K562 (cell line): ENCODE data around the gene CARD14. TPM values are rescaled to one million over a fixed set of nuclear protein-coding genes. Genes with fewer than 3 reads are reported as not detected.

ENCODE experiments used
- ATAC-seq: fragments of 200-7000 bp; cut with Tn5 transposase; 3 replicates; pipeline ENCODE4 v1.9.1; 2020; ENCODE audit warnings: moderate library complexity
- BruUV-seq: library from RNA; stranded (reverse); fragments of 400-500 nt; replicated peaks from 2 replicates; lab custom pipeline; 2021; lab: Mats Ljungman, UMichigan
- CTCF ChIA-PET: fragments of 300-600 bp; formaldehyde crosslinking; extraction: SDS; loops from one replicate; lab custom pipeline; 2021; ENCODE audit warnings: low intra/inter-chr PET ratio; lab: Yijun Ruan, JAX
- POLR2A ChIA-PET: fragments of 300-600, 350-650 bp; sonication (Branson Sonifier 250); formaldehyde crosslinking; extraction: SDS; loops from one replicate; lab custom pipeline; 2021; ENCODE audit warnings: antibody characterized with exemption, inconsistent platforms; lab: Yijun Ruan, JAX
- DNase-seq, 4 experiments: peaks; one replicate each; pipeline versions ENCODE4 v3.0.0 to v3.0.0-alpha.2; 2011 to 2018; ENCODE audit warnings: low spot score in 3 of 4, mixed read lengths in 3 of 4; ENCODE audit errors: extremely low read depth in 1 of 4
- FAIRE-seq: peaks from 2 replicates; lab custom pipeline; 2011; peaks lifted over from hg19 to GRCh38; lab: Jason Lieb, UNC
- H2AFZ ChIP-seq: 2 replicates; pipeline ENCODE4 v1.6.0; 2011; ENCODE audit warnings: low read depth, low read length, control low read depth, inconsistent platforms
- H3K27ac ChIP-seq: fragments of 200-600 bp; 3 replicates; pipeline ENCODE4 v1.8.0; 2011; ENCODE audit warnings: low read depth, mild to moderate bottlenecking, control low read depth, inconsistent platforms, low read length, moderate library complexity, mixed read lengths; ENCODE audit errors: extremely low read depth
- H3K27me3 ChIP-seq, 2 experiments: fragments of 300-600 bp in 1 of 2; 2 replicates in 1 of 2; 3 replicates in 1 of 2; pipeline versions ENCODE4 v1.6.0 to v1.8.0; 2011; ENCODE audit warnings: inconsistent platforms in 2 of 2, low read length in 2 of 2, mild to moderate bottlenecking in 1 of 2, mixed read lengths in 1 of 2, moderate library complexity in 1 of 2; ENCODE audit not compliant: control insufficient read depth in 2 of 2, insufficient read depth in 2 of 2
- H3K36me3 ChIP-seq: fragments of 300-600 bp; 3 replicates; pipeline ENCODE4 v1.8.0; 2011; ENCODE audit warnings: mild to moderate bottlenecking, low read length, inconsistent platforms; ENCODE audit not compliant: control insufficient read depth, insufficient read depth
- H3K4me1 ChIP-seq, 2 experiments: fragments of 200-600 bp in 1 of 2; replicated peaks in 1 of 2; 2 replicates in 1 of 2; 3 replicates in 1 of 2; pipeline versions ENCODE4 v1.5.1 to v1.8.0; 2011; ENCODE audit warnings: inconsistent platforms in 2 of 2, low read length in 2 of 2, mild to moderate bottlenecking in 1 of 2, mixed read lengths in 1 of 2, moderate library complexity in 1 of 2; ENCODE audit not compliant: control insufficient read depth in 2 of 2, insufficient read depth in 2 of 2
- H3K4me2 ChIP-seq: 2 replicates; pipeline ENCODE4 v1.6.1; 2011; ENCODE audit warnings: low read length, control low read depth, inconsistent platforms, mixed read lengths; ENCODE audit not compliant: insufficient read depth
- H3K4me3 ChIP-seq: fragments of 200-600 bp; sonication (generic), shearing (Covaris generic); 2 replicates; pipeline ENCODE4 v1.5.1; 2016; ENCODE audit warnings: control low read depth, inconsistent platforms
- H3K79me2 ChIP-seq: fragments of 200-600 bp; 3 replicates; pipeline ENCODE4 v1.8.0; 2011; ENCODE audit warnings: low read length, inconsistent platforms; ENCODE audit not compliant: control insufficient read depth, insufficient read depth
- H3K9ac ChIP-seq, 2 experiments: 2 replicates each; pipeline versions ENCODE4 v1.6.0 to v1.6.1; 2011; ENCODE audit warnings: low read depth in 2 of 2, low read length in 2 of 2, control low read depth in 1 of 2, inconsistent platforms in 1 of 2, mild to moderate bottlenecking in 1 of 2, mixed read lengths in 1 of 2; ENCODE audit not compliant: insufficient read depth in 1 of 2
- H3K9me1 ChIP-seq: one replicate; pipeline ENCODE4 v1.6.0; 2011; ENCODE audit warnings: inconsistent platforms, mild to moderate bottlenecking, low read length, moderate library complexity; ENCODE audit not compliant: control insufficient read depth, insufficient read depth
- H3K9me3 ChIP-seq: replicated peaks from 2 replicates; pipeline ENCODE4 v1.5.1; 2011; ENCODE audit warnings: low read depth, low read length, inconsistent platforms; ENCODE audit not compliant: control insufficient read depth, insufficient read depth
- H4K20me1 ChIP-seq: replicated peaks from 2 replicates; pipeline ENCODE4 v1.6.1; 2011; ENCODE audit warnings: low read length, inconsistent platforms, mixed read lengths; ENCODE audit not compliant: control insufficient read depth, insufficient read depth
- FOXJ3 ChIP-seq: sonication (generic); formaldehyde crosslinking; IDR thresholded peaks from 2 replicates; pipeline ENCODE4 v1.4.0; 2020; ENCODE audit warnings: mild to moderate bottlenecking, missing genetic modification reagents
- LARP7 ChIP-seq: fragments of 450-650 bp; IDR thresholded peaks from 2 replicates; pipeline ENCODE4 v1.6.1; 2016
- NR3C1 ChIP-seq: sonication (generic); formaldehyde crosslinking; IDR thresholded peaks from 2 replicates; pipeline ENCODE4 v1.8.1; 2022; ENCODE audit warnings: missing genetic modification reagents
- NRF1 ChIP-seq, 2 experiments: fragments of 450-650 bp; IDR thresholded peaks in 1 of 2; conservative IDR thresholded peaks in 1 of 2; 2 replicates each; pipeline ENCODE4 v1.6.1; 2014; ENCODE audit warnings: mild to moderate bottlenecking in 2 of 2
- POLR2A ChIP-seq: fragments of 450-650 bp; conservative IDR thresholded peaks from 2 replicates; pipeline ENCODE4 v1.6.1; 2016
- POLR2AphosphoS5 ChIP-seq: IDR thresholded peaks from 2 replicates; pipeline ENCODE4 v1.6.1; 2011; ENCODE audit warnings: mild to moderate bottlenecking, low read depth, low read length, moderate library complexity; ENCODE audit not compliant: control insufficient read depth, insufficient read depth
- POLR2G ChIP-seq: fragments of 200-400 bp; formaldehyde crosslinking; IDR thresholded peaks from 2 replicates; pipeline ENCODE4 v1.6.1; 2017; ENCODE audit warnings: low read depth, mild to moderate bottlenecking, antibody characterized with exemption, low read length, moderate library complexity
- RBM17 ChIP-seq: fragments of 200-400 bp; formaldehyde crosslinking; IDR thresholded peaks from 2 replicates; pipeline ENCODE4 v1.6.1; 2017; ENCODE audit warnings: low read depth, mild to moderate bottlenecking, low read length, borderline replicate concordance
- ZMIZ1 ChIP-seq, 2 experiments: fragments of 150-350 bp in 1 of 2; IDR thresholded peaks; 2 replicates each; pipeline ENCODE4 v1.6.1; 2012 to 2016; ENCODE audit warnings: low read depth in 2 of 2, low read length in 2 of 2, mild to moderate bottlenecking in 1 of 2, moderate library complexity in 1 of 2
- WGBS: fragments of 100-300 bp; shearing (Covaris generic); methylation state at CpG from one replicate; pipeline ENCODE4 v1.1.6; 2016; ENCODE audit warnings: low coverage, mixed read lengths; ENCODE audit not compliant: insufficient coverage; ENCODE audit errors: missing lambda C conversion rate; 5-methylcytosine and 5-hydroxymethylcytosine counted together
- in situ Hi-C: fragments of 300-500 bp; cut with MboI; formaldehyde crosslinking; loops from 4 replicates; pipeline ENCODE4 v1.15.0; 2018; ENCODE audit warnings: inconsistent platforms, mixed read lengths
- intact Hi-C: fragments of 100-400 bp; cut with micrococcal nuclease; formaldehyde crosslinking; loops from 2 replicates; pipeline ENCODE4 v1.14.2; 2022
- polyA plus RNA-seq, 8 experiments: library from polyadenylated mRNA; depleted of rRNA in 4 of 8; stranded (reverse) in 5 of 8; unstranded in 3 of 8; fragments of >200 nt; fragmentation: Nextera tagmentation in 2 of 8; fragmentation: Illumina TruSeq in 1 of 8; extraction: Ambion mirVana in 2 of 8; extraction: Trizol in 1 of 8; gene quantifications; 2 replicates each; pipeline versions ENCODE4 v1.2.1 to v1.2.3, GENCODE V29; 2011 to 2014; ENCODE audit warnings: inconsistent platforms in 1 of 8, missing spikeins in 1 of 8
- total RNA-seq, 7 experiments: library from RNA; depleted of rRNA in 6 of 7; stranded (reverse); fragments of >200 nt in 6 of 7; fragmentation: Illumina TruSeq in 2 of 7; extraction: Trizol in 2 of 7; gene quantifications; 2 replicates each; pipeline versions ENCODE4 v1.2.1 to v1.2.3, GENCODE V29; 2011 to 2021; ENCODE audit warnings: low replicate concordance in 1 of 7
- TF ChIP-seq, protein P1 (sequence below): fragments of 250-450 bp; sonication (Bioruptor Pico); IDR thresholded peaks from 2 replicates; pipeline ENCODE4 v1.8.0; 2021; ENCODE audit warnings: mild to moderate bottlenecking, moderate library complexity

Gene CARD14
- total and polyA plus RNA-seq, 9 of the 15 experiments (the other 6 are each of a cell fraction or from before 2014, with no cell fraction given), result not detected

DNA sequence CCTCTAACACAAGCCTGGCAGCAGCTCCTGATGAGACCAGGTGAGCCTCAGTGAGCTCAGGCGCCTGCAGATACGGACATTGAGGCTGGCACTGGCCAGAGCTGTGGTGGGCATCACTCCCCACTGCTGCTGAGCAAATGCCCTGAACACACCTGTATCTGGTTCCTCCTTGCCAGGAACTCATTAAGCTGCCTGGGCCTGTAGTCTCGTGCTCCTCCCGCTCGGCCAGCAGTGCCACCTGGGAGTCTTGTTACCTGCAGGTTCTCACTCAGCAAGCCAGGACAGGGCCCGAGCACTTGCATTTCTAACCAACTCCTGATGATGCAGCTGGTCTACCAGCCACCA is 36.2 kb upstream of the CARD14 start:
- TF ChIP-seq FOXJ3 (CRISPR knock-in tag) (no peak), POLR2G (0 out of 2 replicates have a peak, but pooled peaks have one; percentile 18), POLR2A (peak; percentile 11; the same call in 1 of the 2 replicates)
- TF ChIP-seq, all 486 proteins: peak for 2
- no peaks in the 10 kb centered on the region; the same call in 1 of the 2 replicates for H3K9me3 ChIP-seq
- no peaks in the 10 kb centered on the region for H3K9me1 ChIP-seq
- H3K4me2 ChIP-seq, result no peak overlapping the region
- H3K9ac ChIP-seq, result no peak overlapping the region
- BruUV-seq, result no TSS peak
- DNase-seq (no peak), FAIRE-seq (no peak), ATAC-seq (no peak; the same call in 2 of the 3 replicates)
- H3K79me2 ChIP-seq, result no peaks in the 10 kb centered on the region
- no peaks in the 10 kb centered on the region for H3K4me1 ChIP-seq
- intact Hi-C loops (no loop called here), in situ Hi-C loops (no loop called here)
- H3K36me3 ChIP-seq, result peaks cover 57% of the 10 kb centered on the region
- no peak overlapping the region for H3K4me3 ChIP-seq
- 96% methylated on average over 6 of the region's 6 CpGs for WGBS
- H2AFZ ChIP-seq, result no peak overlapping the region
- no peaks in the 10 kb centered on the region for H3K27me3 ChIP-seq
- H4K20me1 ChIP-seq, result 0 out of 2 replicates have a peak, but pooled peaks cover 3% of the 10 kb centered on the region
- no peak overlapping the region for H3K27ac ChIP-seq
- POLR2A ChIA-PET, result interaction anchor here (0.5 to 4.1 kb wide), 4 partner anchors 10 to 121 kb away, joined by 3 to 38 read pairs (median 4); no protein-coding TSS in a partner anchor
- CTCF ChIA-PET, result interaction anchor here (0.7 kb wide), 1 partner anchor 102 kb away, joined by 3 read pairs; no protein-coding TSS in a partner anchor

DNA sequence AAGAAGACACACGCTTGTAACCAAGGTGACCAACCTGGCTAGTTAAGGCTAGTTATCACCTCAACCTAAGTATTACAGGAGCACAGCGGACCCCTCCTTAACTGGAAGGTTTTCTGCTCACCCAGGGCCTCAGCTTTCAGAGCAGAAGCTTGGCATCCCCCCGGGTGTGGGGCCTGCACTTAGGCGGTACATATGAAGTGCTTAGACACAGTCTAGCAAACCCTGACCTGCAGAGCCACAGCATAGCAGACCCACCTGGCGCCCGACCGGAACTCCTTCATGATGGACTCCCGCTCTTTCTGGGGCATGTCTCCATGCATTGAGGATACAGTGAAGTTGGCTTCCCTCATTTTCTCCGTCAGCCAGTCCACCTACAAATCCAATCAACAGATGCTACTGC is 32.7 kb upstream of the CARD14 start:
- Histone ChIP-seq H3K9ac (no peak overlapping the region), H3K4me2 (no peak overlapping the region), H3K4me3 (no peak overlapping the region), H3K79me2 (0 out of 3 replicates have a peak, but pooled peaks cover under 1% of the 10 kb centered on the region), H4K20me1 (peaks cover 6% of the 10 kb centered on the region; the same call in 1 of the 2 replicates), H3K36me3 (peaks cover 92% of the 10 kb centered on the region), H3K4me1 (no peaks in the 10 kb centered on the region), H3K27ac (no peak overlapping the region), H3K27me3 (no peaks in the 10 kb centered on the region), H3K9me1 (no peaks in the 10 kb centered on the region), H2AFZ (no peak overlapping the region), H3K9me3 (no peaks in the 10 kb centered on the region; the same call in 1 of the 2 replicates)
- WGBS, result 91% methylated on average over 5 of the region's 9 CpGs
- intact Hi-C loops, result no loop called here
- FAIRE-seq (peak; percentile 23), ATAC-seq (no peak), DNase-seq (no peak)
- POLR2A ChIA-PET, result interaction anchor here (0.7 kb wide), 1 partner anchor 1173 kb away, joined by 3 read pairs; no protein-coding TSS in a partner anchor
- CTCF ChIA-PET, result no interaction called here
- BruUV-seq, result no TSS peak
- in situ Hi-C loops, result no loop called here
- TF ChIP-seq NR3C1 (CRISPR knock-in tag) (no peak), POLR2AphosphoS5 (no peak), NRF1 (conservative IDR thresholded peaks at IDR 0.05 in 1 of 2, IDR thresholded peaks at IDR 0.05 in 1 of 2) (no peak), ZMIZ1 (IDR thresholded peaks at IDR 0.05; ENCODE audit: low read depth in 2 of 2, low read length in 2 of 2) (no peak), RBM17 (no peak), LARP7 (no peak)
- TF ChIP-seq, protein P1, sequence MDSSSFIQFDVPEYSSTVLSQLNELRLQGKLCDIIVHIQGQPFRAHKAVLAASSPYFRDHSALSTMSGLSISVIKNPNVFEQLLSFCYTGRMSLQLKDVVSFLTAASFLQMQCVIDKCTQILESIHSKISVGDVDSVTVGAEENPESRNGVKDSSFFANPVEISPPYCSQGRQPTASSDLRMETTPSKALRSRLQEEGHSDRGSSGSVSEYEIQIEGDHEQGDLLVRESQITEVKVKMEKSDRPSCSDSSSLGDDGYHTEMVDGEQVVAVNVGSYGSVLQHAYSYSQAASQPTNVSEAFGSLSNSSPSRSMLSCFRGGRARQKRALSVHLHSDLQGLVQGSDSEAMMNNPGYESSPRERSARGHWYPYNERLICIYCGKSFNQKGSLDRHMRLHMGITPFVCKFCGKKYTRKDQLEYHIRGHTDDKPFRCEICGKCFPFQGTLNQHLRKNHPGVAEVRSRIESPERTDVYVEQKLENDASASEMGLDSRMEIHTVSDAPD (CRISPR knock-in tag), result no peak
